BE2C (cell line): Measurements from ENCODE around the gene KCNRG.

Source experiments
- DNase-seq: peaks from one replicate; pipeline ENCODE4 v3.0.0-alpha.2; 2020
- H3K27me3 ChIP-seq: fragments of 250-450 bp; sonication (Bioruptor Pico); 2 replicates; pipeline ENCODE4 v1.5.1; 2020; ENCODE audit warnings: mild to moderate bottlenecking
- H3K36me3 ChIP-seq: fragments of 250-450 bp; sonication (Bioruptor Pico); 2 replicates; pipeline ENCODE4 v1.5.1; 2020; ENCODE audit warnings: mild to moderate bottlenecking
- H3K4me1 ChIP-seq: fragments of 250-450 bp; sonication (Bioruptor Pico); 2 replicates; pipeline ENCODE4 v1.5.1; 2020
- H3K4me3 ChIP-seq: 2 replicates; pipeline ENCODE4 v1.5.1; 2011; ENCODE audit warnings: low read depth, low read length
- H3K9me3 ChIP-seq: fragments of 250-450 bp; sonication (Bioruptor Pico); 2 replicates; pipeline ENCODE4 v1.5.1; 2020
- TF ChIP-seq, protein P1 (sequence below): IDR thresholded peaks from 2 replicates; pipeline ENCODE4 v1.5.1; 2012; ENCODE audit warnings: mild to moderate bottlenecking, low read depth, low read length

The KCNRG gene

DNA sequence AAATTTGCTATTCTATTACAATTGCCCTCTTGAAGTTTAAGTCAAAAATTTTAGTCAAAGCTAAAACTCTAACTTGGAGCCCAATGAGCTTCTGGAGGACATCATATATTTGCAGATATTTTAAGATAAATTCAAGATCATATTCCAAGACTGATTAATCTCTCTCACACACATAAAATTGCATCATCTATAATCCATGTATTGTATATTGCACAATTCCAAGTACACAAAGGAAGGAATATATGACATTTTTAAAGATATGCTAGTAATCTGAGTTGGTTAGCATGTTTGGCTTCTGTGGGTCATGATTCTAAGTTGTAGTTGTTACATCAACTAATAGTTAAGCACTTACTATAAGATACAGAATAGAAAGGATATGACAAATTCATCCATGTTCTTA is 53.3 kb downstream of the KCNRG start:
- Histone ChIP-seq H3K4me1 (no peaks in the 10 kb centered on the region; the same call in 1 of the 2 replicates), H3K4me3 (no peak overlapping the region), H3K36me3 (peaks cover 51% of the 10 kb centered on the region), H3K27me3 (no peaks in the 10 kb centered on the region), H3K9me3 (no peaks in the 10 kb centered on the region)
- no peak for DNase-seq
- TF ChIP-seq, protein P1, sequence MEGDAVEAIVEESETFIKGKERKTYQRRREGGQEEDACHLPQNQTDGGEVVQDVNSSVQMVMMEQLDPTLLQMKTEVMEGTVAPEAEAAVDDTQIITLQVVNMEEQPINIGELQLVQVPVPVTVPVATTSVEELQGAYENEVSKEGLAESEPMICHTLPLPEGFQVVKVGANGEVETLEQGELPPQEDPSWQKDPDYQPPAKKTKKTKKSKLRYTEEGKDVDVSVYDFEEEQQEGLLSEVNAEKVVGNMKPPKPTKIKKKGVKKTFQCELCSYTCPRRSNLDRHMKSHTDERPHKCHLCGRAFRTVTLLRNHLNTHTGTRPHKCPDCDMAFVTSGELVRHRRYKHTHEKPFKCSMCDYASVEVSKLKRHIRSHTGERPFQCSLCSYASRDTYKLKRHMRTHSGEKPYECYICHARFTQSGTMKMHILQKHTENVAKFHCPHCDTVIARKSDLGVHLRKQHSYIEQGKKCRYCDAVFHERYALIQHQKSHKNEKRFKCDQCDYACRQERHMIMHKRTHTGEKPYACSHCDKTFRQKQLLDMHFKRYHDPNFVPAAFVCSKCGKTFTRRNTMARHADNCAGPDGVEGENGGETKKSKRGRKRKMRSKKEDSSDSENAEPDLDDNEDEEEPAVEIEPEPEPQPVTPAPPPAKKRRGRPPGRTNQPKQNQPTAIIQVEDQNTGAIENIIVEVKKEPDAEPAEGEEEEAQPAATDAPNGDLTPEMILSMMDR = no peak

DNA sequence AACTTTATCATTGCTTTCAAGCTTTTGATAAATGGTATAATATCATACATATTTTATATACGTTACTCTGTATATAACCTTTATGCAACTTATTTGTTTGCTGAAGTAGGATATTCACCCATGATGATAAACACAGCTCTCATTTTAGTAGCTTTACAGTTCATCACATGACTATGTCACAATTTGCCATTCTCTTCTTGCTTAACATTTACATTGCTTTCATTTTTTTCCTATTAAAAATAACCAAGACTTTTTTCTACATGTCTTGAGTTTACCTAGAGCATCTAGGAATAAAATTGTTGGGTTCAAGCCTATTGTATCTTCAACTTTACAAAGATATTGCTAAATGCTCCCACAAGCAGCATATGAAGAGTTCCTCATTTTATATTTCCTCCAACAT is 54.0 kb downstream of the KCNRG start:
- DNase-seq = no peak
- Histone ChIP-seq H3K4me1 (no peaks in the 10 kb centered on the region; the same call in 1 of the 2 replicates), H3K9me3 (no peaks in the 10 kb centered on the region), H3K4me3 (no peak overlapping the region), H3K27me3 (no peaks in the 10 kb centered on the region), H3K36me3 (peaks cover 53% of the 10 kb centered on the region)
- TF ChIP-seq, protein P1 = no peak

DNA sequence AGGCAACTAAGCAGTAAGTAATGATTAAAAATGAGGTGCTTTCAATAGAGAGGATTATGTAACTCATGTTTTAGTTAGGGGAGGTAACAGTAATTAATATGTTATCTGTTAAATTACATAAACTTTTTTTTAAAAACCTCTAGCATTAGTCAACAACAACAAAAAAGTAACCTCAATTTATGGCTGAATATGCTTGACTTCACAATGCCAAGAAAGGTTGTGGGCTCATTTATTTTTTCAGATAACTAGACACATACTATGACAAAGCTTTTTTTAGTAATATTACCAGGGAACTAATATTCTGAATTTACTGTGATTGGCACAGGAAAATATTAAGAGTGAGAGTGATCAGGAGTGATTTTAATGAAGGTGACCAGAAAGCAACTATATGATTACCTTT is 54.9 kb downstream of the KCNRG start:
- TF ChIP-seq, protein P1 = no peak
- Histone ChIP-seq H3K27me3 (no peaks in the 10 kb centered on the region), H3K4me3 (no peak overlapping the region), H3K36me3 (peaks cover 50% of the 10 kb centered on the region), H3K9me3 (no peaks in the 10 kb centered on the region), H3K4me1 (no peaks in the 10 kb centered on the region; the same call in 1 of the 2 replicates)
- DNase-seq = no peak
